GM21360 (cell line): ENCODE results near the gene CBLB.

Source experiments
- ATAC-seq: cut with Tn5 transposase; IDR thresholded peaks from one replicate; pipeline ENCODE4 v1.9.1; 2021; ENCODE audit warnings: mild to moderate bottlenecking, moderate library complexity; ENCODE audit not compliant: unreplicated experiment

The CBLB gene

DNA sequence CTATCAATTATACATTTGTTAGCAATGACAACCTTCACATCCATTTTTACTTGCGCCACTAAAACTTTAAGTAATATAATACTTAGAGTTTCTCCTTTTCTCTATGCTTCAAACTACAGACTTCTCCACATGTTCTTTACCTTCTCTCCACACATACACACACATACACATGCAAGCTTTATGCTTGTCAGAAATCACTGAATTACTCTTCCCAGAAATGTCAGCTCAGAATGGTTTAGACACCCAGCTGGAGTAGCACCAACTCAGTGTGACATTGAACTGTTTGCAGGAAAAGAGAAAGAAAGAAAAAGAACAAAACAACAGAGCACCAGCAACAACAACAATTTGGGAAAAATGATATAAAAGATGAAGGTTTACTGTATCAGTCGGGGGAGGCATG is 20.9 kb downstream of the CBLB start:
- no peak for ATAC-seq

- no peak for ATAC-seq
Measured at GRCh38 chr3:105847452-105847851, 21.4 kb downstream of the CBLB start.

GRCh38 chr3:105846809-105847208 is 22.0 kb downstream of the CBLB start:
- ATAC-seq, result no peak

- no peak for ATAC-seq
Measured at GRCh38 chr3:105845488-105845887, 23.3 kb downstream of the CBLB start.

DNA sequence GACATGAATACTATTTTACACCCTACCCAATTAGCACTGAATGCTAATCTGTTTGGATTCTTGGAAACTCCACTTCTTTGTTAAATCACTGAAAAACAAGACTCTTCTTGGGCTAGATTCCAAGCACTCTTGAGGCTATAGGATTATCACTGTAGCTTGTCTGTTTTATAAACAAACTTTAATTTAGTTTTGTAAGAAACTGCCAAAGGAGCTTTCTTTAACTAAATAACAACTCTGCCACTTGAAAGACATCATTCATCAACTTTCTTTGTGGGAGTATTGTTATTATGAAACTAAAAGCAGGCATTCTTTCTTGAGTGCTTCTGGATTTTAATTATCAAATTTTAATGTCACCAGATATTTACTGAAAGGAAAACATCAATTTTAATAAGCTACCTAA is 24.1 kb downstream of the CBLB start:
- no peak for ATAC-seq

DNA sequence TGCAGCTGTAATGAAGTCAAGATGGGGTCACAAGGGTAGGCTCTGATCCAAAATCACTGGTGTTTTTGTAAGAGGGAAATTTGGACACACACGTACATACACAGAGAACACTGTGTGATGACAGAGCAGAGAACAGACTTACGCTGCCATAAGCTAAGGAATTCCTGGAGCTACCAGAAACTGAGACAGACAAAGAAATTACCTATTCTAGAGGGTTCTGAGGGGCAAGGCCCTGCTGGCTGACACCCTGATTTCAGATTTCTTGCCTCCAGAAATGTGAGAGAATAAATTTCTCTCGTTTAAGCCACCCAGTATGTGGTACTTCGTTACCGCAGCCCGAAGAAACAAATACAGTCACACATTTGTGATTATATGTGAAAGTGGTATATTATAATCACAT is 24.8 kb downstream of the CBLB start:
- no peak for ATAC-seq

- ATAC-seq, result no peak
Measured at GRCh38 chr3:105842943-105843342, 25.9 kb downstream of the CBLB start.

DNA sequence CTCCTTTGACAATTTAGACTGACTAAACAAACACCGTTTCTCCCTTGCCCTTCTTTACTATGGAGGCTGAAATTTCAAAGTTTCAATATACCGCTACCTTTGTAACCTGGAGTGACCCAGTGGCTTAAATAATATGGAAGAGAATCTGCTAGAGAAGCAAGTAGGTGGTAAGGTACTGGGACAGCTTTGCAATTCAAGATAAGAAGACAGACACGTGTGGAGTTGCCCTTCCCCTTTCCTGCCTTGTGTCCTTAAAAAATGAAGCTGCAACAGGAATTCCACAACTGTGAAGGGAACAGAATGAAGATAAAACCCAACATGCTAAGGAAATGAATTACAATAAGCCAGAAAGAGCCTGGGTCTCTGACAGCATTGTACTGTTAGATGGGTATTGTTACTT is 26.4 kb downstream of the CBLB start:
- no peak for ATAC-seq

GRCh38 chr3:105837947-105838346 is 30.9 kb downstream of the CBLB start:
- ATAC-seq, result no peak

- ATAC-seq, result peak; percentile 88
Measured at GRCh38 chr3:105837143-105837740, 31.6 kb downstream of the CBLB start.

- peak; percentile 56 for ATAC-seq
Measured at GRCh38 chr3:105836533-105836932, 32.3 kb downstream of the CBLB start.

- ATAC-seq, result no peak
Measured at GRCh38 chr3:105835606-105836005, 33.2 kb downstream of the CBLB start.

- ATAC-seq, result no peak
Measured at GRCh38 chr3:105834768-105835167, 34.0 kb downstream of the CBLB start.

- ATAC-seq, result no peak
Measured at GRCh38 chr3:105832644-105833043, 36.2 kb downstream of the CBLB start.

DNA sequence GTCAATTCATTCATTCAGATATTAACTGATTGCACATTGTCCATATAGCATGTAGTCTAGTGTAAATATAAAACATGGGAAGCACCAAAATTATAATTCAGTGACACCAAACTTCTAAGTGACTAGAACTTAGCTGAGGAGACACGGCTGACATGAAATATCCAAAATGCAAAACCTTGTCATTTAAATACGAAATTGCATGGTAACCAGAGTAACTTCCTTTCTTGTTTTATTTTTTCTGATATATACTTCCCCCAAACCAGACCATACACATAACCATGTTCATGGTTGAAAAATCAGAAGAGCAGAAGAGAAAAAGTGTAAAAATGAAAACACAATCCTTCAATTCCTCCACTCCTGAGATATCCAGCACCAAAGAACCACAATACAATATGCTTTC is 38.0 kb downstream of the CBLB start:
- no peak for ATAC-seq

- ATAC-seq, result no peak
Measured at GRCh38 chr3:105829871-105830622, 38.8 kb downstream of the CBLB start.

- ATAC-seq, result no peak
Measured at GRCh38 chr3:105829229-105829628, 39.6 kb downstream of the CBLB start.

GRCh38 chr3:105828703-105829102 is 40.1 kb downstream of the CBLB start:
- no peak for ATAC-seq

DNA sequence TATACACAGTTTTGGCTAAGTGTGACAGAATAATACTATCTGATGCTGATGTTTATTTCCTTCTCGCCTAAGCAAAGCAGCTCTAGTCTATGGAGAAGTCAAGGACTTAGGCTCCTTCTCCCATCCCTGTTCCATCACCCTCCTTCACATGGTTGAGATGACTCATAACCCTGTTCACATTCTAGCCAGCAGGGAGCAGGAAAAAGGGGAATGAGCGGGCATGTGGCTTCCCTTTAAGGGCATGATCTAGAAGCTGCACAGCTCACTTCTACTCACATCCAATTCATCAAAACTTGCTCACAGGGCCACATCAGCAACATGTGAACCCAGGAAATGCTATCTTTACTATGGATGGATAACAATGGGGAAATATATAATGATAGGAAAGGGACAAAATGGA is 40.9 kb downstream of the CBLB start:
- ATAC-seq, result no peak

GRCh38 chr3:105826778-105827634 is 41.8 kb downstream of the CBLB start:
- peak; percentile 54 for ATAC-seq

DNA sequence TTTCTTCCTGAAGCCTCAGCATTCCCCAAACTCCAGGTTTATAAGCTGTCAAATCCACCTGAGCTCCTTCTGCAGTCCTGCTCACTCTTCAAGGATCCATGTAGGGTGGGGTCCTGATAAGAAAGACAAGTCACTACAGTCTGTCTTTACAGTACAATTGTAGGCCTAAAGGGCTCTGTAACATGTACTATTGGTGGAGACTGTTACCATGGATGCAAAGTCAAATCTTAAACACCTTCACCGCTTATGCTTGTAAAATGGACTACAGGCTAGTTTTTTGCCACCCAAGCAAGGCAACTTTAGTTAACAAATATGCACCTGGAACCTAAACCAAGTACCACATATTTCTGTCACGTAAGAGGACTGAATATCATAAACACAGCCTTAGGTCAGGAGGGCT is 44.7 kb downstream of the CBLB start:
- no peak for ATAC-seq
